ENCODE results near the gene FOXO4.
A peak's percentile ranks its signal among the peaks of the same experiment; 100 is the strongest.

FOXO4 gene

DNA sequence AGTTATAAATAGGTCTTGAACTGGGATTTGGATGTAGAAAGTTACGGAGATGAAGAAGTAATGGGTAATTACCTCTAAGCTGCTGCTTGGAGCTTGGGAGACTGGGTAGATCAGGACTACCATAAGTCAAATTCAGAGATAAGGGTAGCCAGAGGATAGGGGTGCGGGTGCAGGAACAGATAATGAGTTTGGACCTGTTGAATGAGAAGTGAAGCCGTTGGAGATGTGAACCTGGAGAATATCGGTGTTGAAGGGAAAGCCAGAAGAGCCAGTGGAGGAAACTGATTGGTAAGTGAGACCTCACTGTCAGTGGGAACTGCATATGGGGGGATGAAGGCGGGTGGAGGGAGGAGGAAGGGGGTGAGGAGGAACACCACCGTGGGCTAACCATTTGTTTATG lies 618 bp upstream of the FOXO4 start:
- no peaks in the 10 kb centered on the region; the same call in 1 of the 2 replicates for H3K27me3 ChIP-seq (replicated peaks; ENCODE audit: control insufficient read depth, insufficient read depth, low read length)
- no peaks in the 10 kb centered on the region for H3K36me3 ChIP-seq (ENCODE audit: control insufficient read depth, insufficient read depth, low read length)
- TF ChIP-seq CTCF (IDR thresholded peaks at IDR 0.05; ENCODE audit: insufficient read depth, low read length, poor library complexity, severe bottlenecking) = no peak
- DNase-seq (ENCODE audit: extremely low read depth, insufficient read length) = no peak
- peak overlapping the region; percentile 71 for H3K4me3 ChIP-seq (replicated peaks; ENCODE audit: low read depth, low read length)

GRCh38 chrX:71095981-71096759 lies 519 bp downstream of the FOXO4 start:
- no peak for TF ChIP-seq CTCF (IDR thresholded peaks at IDR 0.05; ENCODE audit: insufficient read depth, low read length, poor library complexity, severe bottlenecking)
- DNase-seq (ENCODE audit: extremely low read depth, insufficient read length) = no peak
- Histone ChIP-seq H3K4me3 (replicated peaks; ENCODE audit: low read depth, low read length) (peak overlapping the region; percentile 71), H3K36me3 (ENCODE audit: control insufficient read depth, insufficient read depth, low read length) (no peaks in the 10 kb centered on the region), H3K27me3 (replicated peaks; ENCODE audit: control insufficient read depth, insufficient read depth, low read length) (no peaks in the 10 kb centered on the region; the same call in 1 of the 2 replicates)

DNA sequence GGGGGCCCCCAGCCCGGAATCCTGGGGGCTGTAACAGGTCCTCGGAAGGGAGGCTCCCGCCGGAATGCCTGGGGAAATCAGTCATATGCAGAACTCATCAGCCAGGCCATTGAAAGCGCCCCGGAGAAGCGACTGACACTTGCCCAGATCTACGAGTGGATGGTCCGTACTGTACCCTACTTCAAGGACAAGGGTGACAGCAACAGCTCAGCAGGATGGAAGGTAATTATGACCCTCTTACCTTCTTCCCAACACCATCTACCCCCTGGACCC lies 1.0 kb downstream of the FOXO4 start:
- Histone ChIP-seq H3K36me3 (ENCODE audit: control insufficient read depth, insufficient read depth, low read length) (no peaks in the 10 kb centered on the region), H3K4me3 (replicated peaks; ENCODE audit: low read depth, low read length) (peak overlapping the region; percentile 71), H3K27me3 (replicated peaks; ENCODE audit: control insufficient read depth, insufficient read depth, low read length) (no peaks in the 10 kb centered on the region; the same call in 1 of the 2 replicates)
- DNase-seq (ENCODE audit: extremely low read depth, insufficient read length) = no peak
- TF ChIP-seq CTCF (IDR thresholded peaks at IDR 0.05; ENCODE audit: insufficient read depth, low read length, poor library complexity, severe bottlenecking) = no peak

DNA sequence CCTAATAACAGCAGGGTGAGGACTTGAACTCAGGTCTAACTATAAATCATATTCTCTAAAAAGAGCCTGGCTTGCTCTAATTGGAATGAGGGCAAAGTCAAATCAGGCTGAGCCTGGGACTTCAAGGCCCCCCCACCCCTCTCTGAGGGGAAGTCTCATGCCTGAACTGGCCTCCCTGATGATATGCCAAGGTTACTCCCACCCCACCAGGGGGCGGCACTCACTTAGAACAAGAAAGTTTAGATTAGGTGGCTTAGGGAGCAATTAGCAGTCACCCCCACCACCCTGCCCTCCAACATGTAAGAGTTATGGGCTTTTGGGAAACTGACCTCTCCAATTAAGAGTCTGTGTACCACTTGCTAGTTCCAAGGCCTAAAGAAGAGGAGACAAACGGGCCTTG lies 2.7 kb downstream of the FOXO4 start:
- H3K27me3 ChIP-seq (replicated peaks; ENCODE audit: control insufficient read depth, insufficient read depth, low read length) = no peaks in the 10 kb centered on the region; the same call in 1 of the 2 replicates
- H3K36me3 ChIP-seq (ENCODE audit: control insufficient read depth, insufficient read depth, low read length) = no peaks in the 10 kb centered on the region
- no peak for DNase-seq (ENCODE audit: extremely low read depth, insufficient read length)
- no peak overlapping the region for H3K4me3 ChIP-seq (replicated peaks; ENCODE audit: low read depth, low read length)
- peak; percentile 73 for TF ChIP-seq CTCF (IDR thresholded peaks at IDR 0.05; ENCODE audit: insufficient read depth, low read length, poor library complexity, severe bottlenecking)

DNA sequence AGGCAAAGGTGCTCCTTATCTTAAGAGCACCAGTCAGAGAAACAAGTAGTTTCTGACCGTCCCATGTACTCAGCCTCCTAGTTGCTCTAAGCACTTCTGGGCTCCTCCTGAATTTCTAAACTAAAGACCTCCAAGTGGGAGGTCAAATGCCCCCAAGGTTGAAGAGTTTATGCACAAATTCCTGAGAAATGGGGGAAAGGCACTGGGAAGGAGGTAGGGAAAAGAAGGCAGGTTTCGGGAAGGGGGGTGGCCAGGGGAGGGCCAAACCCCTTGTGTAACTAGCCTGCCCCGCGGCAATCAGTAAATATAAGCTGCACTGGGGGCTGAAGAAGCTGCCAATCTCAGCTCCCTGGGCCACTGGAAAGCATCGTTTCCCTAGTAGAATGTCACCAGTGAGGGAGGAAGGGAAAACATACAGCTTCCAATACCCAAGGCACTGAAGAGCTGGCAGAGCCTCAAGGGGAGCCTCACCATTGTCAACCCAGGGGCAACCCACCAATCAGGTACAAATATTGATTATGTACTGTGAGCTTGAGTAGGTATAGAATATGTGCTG lies 3.4 kb downstream of the FOXO4 start:
- H3K4me3 ChIP-seq (replicated peaks; ENCODE audit: low read depth, low read length) = no peak overlapping the region
- H3K36me3 ChIP-seq (ENCODE audit: control insufficient read depth, insufficient read depth, low read length) = no peaks in the 10 kb centered on the region
- no peak for TF ChIP-seq CTCF (IDR thresholded peaks at IDR 0.05; ENCODE audit: insufficient read depth, low read length, poor library complexity, severe bottlenecking)
- no peak for DNase-seq (ENCODE audit: extremely low read depth, insufficient read length)
- H3K27me3 ChIP-seq (replicated peaks; ENCODE audit: control insufficient read depth, insufficient read depth, low read length) = no peaks in the 10 kb centered on the region; the same call in 1 of the 2 replicates

All from GM06990 (cell line).